Tibial nerve (tissue), 4 donors: ENCODE measurements around the gene GIMAP8. TPM values are rescaled to one million over a fixed set of nuclear protein-coding genes. Genes with fewer than 3 reads are reported as not detected.
A peak's percentile ranks its signal among the peaks of the same experiment; 100 is the strongest.

Experiments used
- DNase-seq, 2 donors: peaks; one replicate each; pipeline ENCODE4 v3.0.0-alpha.2; 2019; ENCODE audit warnings: low spot score in 2 of 2
- H3K27ac ChIP-seq, 4 donors: fragments of 200-600 bp; sonication (generic) in 3 of 4; one replicate each; pipeline ENCODE4 v1.5.1; 2017 to 2019; ENCODE audit warnings: mild to moderate bottlenecking in 1 of 4
- H3K27me3 ChIP-seq, 2 donors: fragments of 200-600 bp; sonication (generic) in 1 of 2; one replicate each; pipeline versions ENCODE4 v1.5.1 to v1.6.0; 2017 to 2019
- H3K36me3 ChIP-seq, 3 donors: fragments of 200-600 bp; sonication (generic); one replicate each; pipeline ENCODE4 v1.5.1; 2018 to 2019
- H3K4me1 ChIP-seq, 4 donors: fragments of 200-600 bp; sonication (generic) in 3 of 4; one replicate each; pipeline ENCODE4 v1.5.1; 2017 to 2019
- H3K4me3 ChIP-seq, 4 donors: fragments of 200-600 bp; sonication (generic) in 3 of 4; one replicate each; pipeline ENCODE4 v1.5.1; 2017 to 2019; ENCODE audit warnings: mild to moderate bottlenecking in 1 of 4, moderate library complexity in 1 of 4
- H3K9me3 ChIP-seq, 4 donors: fragments of 200-600 bp; sonication (generic) in 3 of 4; one replicate each; pipeline ENCODE4 v1.5.1; 2017 to 2019
- CTCF ChIP-seq, 5 experiments: fragments of 200-600 bp in 3 of 5; fragments of 450-650 bp in 2 of 5; sonication (generic) in 3 of 5; IDR thresholded peaks; one replicate each; pipeline ENCODE4 v1.5.1; 2016 to 2019; ENCODE audit warnings: antibody characterized with exemption in 5 of 5, mild to moderate bottlenecking in 3 of 5, moderate library complexity in 2 of 5
- EP300 ChIP-seq, 2 donors: sonication (generic); formaldehyde crosslinking; IDR thresholded peaks; one replicate each; pipeline ENCODE4 v1.6.1; 2017; ENCODE audit warnings: antibody characterized with exemption in 2 of 2, mild to moderate bottlenecking in 1 of 2
- POLR2A ChIP-seq, 2 donors: fragments of 450-650 bp; IDR thresholded peaks; one replicate each; pipeline ENCODE4 v1.6.1; 2017; ENCODE audit warnings: antibody characterized with exemption in 2 of 2, mild to moderate bottlenecking in 2 of 2, moderate library complexity in 2 of 2
- WGBS, 2 donors: methylation state at CpG; one replicate each; pipeline ENCODE4 v1.1.5; 2018; 5-methylcytosine and 5-hydroxymethylcytosine counted together
- total RNA-seq, 4 donors: library from RNA; depleted of rRNA; stranded (reverse); fragments of >200 nt; gene quantifications; one replicate each; pipeline ENCODE4 v1.1.0, GENCODE V29; 2016

Gene GIMAP8
- total RNA-seq, 4 donors from 2014 or later, result 6.3 to 15.9 (median 10.4) TPM

GRCh38 chr7:150513758-150514157 is 63.3 kb downstream of the GIMAP8 start:
- TF ChIP-seq POLR2A (IDR thresholded peaks at IDR 0.05) (no peak), CTCF (IDR thresholded peaks at IDR 0.05) (no peak), EP300 (IDR thresholded peaks at IDR 0.05) (no peak)
- Histone ChIP-seq H3K36me3 (no peaks in the 10 kb centered on the region), H3K4me3 (peak overlapping the region in 1 of 4 donors; percentile 45), H3K27ac (peak overlapping the region in 2 of 4 donors; percentile 8 to 61), H3K9me3 (no peaks in the 10 kb centered on the region), H3K27me3 (no peaks in the 10 kb centered on the region), H3K4me1 (no peaks in the 10 kb centered on the region)
- WGBS, 2 donors, result 94 to 95% methylated on average over 17 of the region's 17 CpGs
- no peak for DNase-seq

- H3K9me3 ChIP-seq, result no peaks in the 10 kb centered on the region
- peak within 1 kb of the TSS; percentile 19 to 66 (median 60) for H3K27ac ChIP-seq
- TF ChIP-seq EP300 (IDR thresholded peaks at IDR 0.05), result no peak
- no peak for TF ChIP-seq CTCF (IDR thresholded peaks at IDR 0.05)
- TF ChIP-seq POLR2A (IDR thresholded peaks at IDR 0.05), result peak in 1 of 2 donors; percentile 17
- no peaks in the 10 kb centered on the region for H3K36me3 ChIP-seq
- DNase-seq, result no peak
- peak within 1 kb of the TSS; percentile 17 to 45 (median 31) for H3K4me3 ChIP-seq
- H3K4me1 ChIP-seq, result no peaks in the 10 kb centered on the region
- no peaks in the 10 kb centered on the region for H3K27me3 ChIP-seq
- WGBS, 2 donors, result 45 to 46% methylated on average over 3 of the region's 3 CpGs
Observed at GRCh38 chr7:150514748-150515222, 64.4 kb downstream of the GIMAP8 start, which contains the start of gene GIMAP7. Gene GIMAP7 (plus strand): TSS chr7:150514872. CDS start chr7:150519975, 5,103 bp downstream.

- Histone ChIP-seq H3K4me1 (no peaks in the 10 kb centered on the region), H3K9me3 (no peaks in the 10 kb centered on the region), H3K27me3 (no peaks in the 10 kb centered on the region), H3K4me3 (peak overlapping the region; percentile 17 to 45 (median 31)), H3K27ac (peak overlapping the region; percentile 19 to 66 (median 60)), H3K36me3 (no peaks in the 10 kb centered on the region)
- no peak for TF ChIP-seq POLR2A (IDR thresholded peaks at IDR 0.05)
- no peak for TF ChIP-seq CTCF (IDR thresholded peaks at IDR 0.05)
- no peak for TF ChIP-seq EP300 (IDR thresholded peaks at IDR 0.05)
- 68 to 70% methylated on average over 11 of the region's 11 CpGs for WGBS, 2 donors
- DNase-seq, result no peak
Observed at GRCh38 chr7:150515248-150516147, 65.1 kb downstream of the GIMAP8 start.

- no peaks in the 10 kb centered on the region for H3K4me1 ChIP-seq
- 84 to 90% methylated on average over 1 of the region's 1 CpG for WGBS, 2 donors
- H3K36me3 ChIP-seq, result no peaks in the 10 kb centered on the region
- peak overlapping the region in 3 of 4 donors; percentile 14 to 45 (median 41) for H3K4me3 ChIP-seq
- H3K27ac ChIP-seq, result peak overlapping the region in 1 of 4 donors; percentile 61
- no peak for TF ChIP-seq CTCF (IDR thresholded peaks at IDR 0.05)
- TF ChIP-seq EP300 (IDR thresholded peaks at IDR 0.05), result peak in 1 of 2 donors; percentile 16
- TF ChIP-seq POLR2A (IDR thresholded peaks at IDR 0.05), result no peak
- no peaks in the 10 kb centered on the region for H3K27me3 ChIP-seq
- DNase-seq, result no peak
- no peaks in the 10 kb centered on the region for H3K9me3 ChIP-seq
Observed at GRCh38 chr7:150516956-150517745, 66.7 kb downstream of the GIMAP8 start.
